ENCODE data around the gene CR2. TPM values are rescaled to one million over a fixed set of nuclear protein-coding genes. Genes with fewer than 3 reads are reported as not detected.
"Not testable (repeated sequence)": the region's sequence is repeated elsewhere in the genome, so short reads cannot be mapped to it uniquely, and the experiment has no call there.

The CR2 gene
- total RNA-seq, 1 donor from 2014 or later = not detected

DNA sequence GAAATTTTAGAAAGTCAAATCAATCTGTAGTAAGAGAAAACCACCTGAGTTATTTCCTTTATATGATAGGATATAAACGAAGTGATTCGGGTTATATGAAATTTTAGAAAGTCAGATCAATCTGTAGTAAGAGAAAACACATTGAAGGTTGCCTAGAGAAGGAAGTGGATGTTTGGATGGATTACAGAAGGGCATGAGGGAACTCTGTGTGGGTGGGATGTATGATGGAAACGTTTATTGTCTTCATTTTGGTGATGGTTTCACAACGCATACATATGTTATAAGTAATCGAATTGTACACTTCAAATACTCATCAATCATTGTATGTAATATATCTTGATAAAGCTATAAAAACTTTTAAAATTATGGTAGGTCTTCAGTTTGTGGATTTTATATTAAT lies 46.9 kb downstream of the CR2 start:
- Mint-ChIP-seq H3K27me3 (peaks cover 49% of the 10 kb centered on the region), H3K4me1 (peaks cover 7% of the 10 kb centered on the region), H3K4me3 (no peak overlapping the region), H3K36me3 (ENCODE audit: low read depth) (no peaks in the 10 kb centered on the region), H3K27ac (no peak overlapping the region), H3K9me3 (no peaks in the 10 kb centered on the region)
- DNase-seq = no peak
- intact Hi-C loops (cut with micrococcal nuclease) = loop anchor here (2.0 kb wide), 1 partner anchor 88 kb away; no protein-coding TSS in a partner anchor

GRCh38 chr1:207502726-207503125 lies 48.6 kb downstream of the CR2 start:
- Mint-ChIP-seq H3K4me1 (peaks cover 4% of the 10 kb centered on the region), H3K36me3 (ENCODE audit: low read depth) (no peaks in the 10 kb centered on the region), H3K27ac (no peak overlapping the region), H3K9me3 (no peaks in the 10 kb centered on the region), H3K27me3 (peaks cover 48% of the 10 kb centered on the region), H3K4me3 (no peak overlapping the region)
- intact Hi-C loops (cut with micrococcal nuclease) = no loop called here
- DNase-seq = no peak

DNA sequence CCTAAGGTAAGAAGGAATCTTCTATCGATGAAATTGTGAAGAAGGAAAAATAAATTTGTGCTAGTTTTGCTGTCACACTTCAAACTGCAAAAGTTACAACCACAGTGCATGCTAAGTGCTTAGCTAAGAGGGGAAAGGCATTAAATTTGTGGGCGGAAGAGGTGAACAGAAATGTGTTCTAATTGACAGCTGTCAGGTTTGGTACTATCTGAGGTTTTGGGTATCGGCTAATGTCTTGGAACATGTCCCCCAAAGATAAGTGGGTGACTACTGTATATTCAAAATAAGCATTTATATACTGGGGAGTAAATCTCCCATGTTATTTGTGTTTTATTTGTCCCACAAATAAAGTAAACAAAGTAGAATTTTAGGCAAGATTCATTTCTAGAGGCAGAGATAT lies 49.8 kb downstream of the CR2 start:
- no peaks in the 10 kb centered on the region for H3K9me3 Mint-ChIP-seq
- peaks cover 45% of the 10 kb centered on the region for H3K27me3 Mint-ChIP-seq
- H3K4me3 Mint-ChIP-seq = no peak overlapping the region
- peaks cover 4% of the 10 kb centered on the region for H3K4me1 Mint-ChIP-seq
- H3K27ac Mint-ChIP-seq = no peak overlapping the region
- intact Hi-C loops (cut with micrococcal nuclease) = no loop called here
- DNase-seq = no peak
- H3K36me3 Mint-ChIP-seq (ENCODE audit: low read depth) = no peaks in the 10 kb centered on the region

GRCh38 chr1:207504438-207504837 lies 50.3 kb downstream of the CR2 start:
- DNase-seq = no peak
- no peak overlapping the region for H3K27ac Mint-ChIP-seq
- H3K9me3 Mint-ChIP-seq = no peaks in the 10 kb centered on the region
- intact Hi-C loops (cut with micrococcal nuclease) = no loop called here
- no peak overlapping the region for H3K4me3 Mint-ChIP-seq
- peaks cover 46% of the 10 kb centered on the region for H3K27me3 Mint-ChIP-seq
- H3K36me3 Mint-ChIP-seq (ENCODE audit: low read depth) = no peaks in the 10 kb centered on the region
- peaks cover 4% of the 10 kb centered on the region for H3K4me1 Mint-ChIP-seq

DNA sequence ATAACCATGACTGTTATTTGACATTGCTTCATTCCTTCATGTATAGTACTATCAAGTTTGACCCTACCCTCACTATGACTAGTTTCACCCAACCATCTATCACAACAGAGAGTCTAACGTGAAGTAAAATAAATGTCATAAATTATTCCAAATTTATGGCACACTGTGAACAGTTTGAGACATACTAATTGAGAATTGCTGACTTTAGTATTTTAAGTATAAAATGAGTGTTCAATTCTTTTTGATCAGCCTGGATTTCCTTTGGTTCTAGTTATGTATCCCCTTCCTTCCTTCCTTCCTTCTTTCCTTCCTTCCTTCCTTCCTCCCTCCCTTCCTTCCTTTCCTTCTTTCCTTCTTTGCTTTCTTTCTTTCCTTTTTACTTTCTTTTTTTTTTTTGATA lies 56.3 kb downstream of the CR2 start:
- Mint-ChIP-seq H3K36me3 (ENCODE audit: low read depth) (no peaks in the 10 kb centered on the region), H3K27ac (no peak overlapping the region), H3K27me3 (peaks cover 39% of the 10 kb centered on the region), H3K9me3 (no peaks in the 10 kb centered on the region), H3K4me3 (no peak overlapping the region), H3K4me1 (no peaks in the 10 kb centered on the region)
- intact Hi-C loops (cut with micrococcal nuclease) = no loop called here
- DNase-seq = no peak

- Mint-ChIP-seq H3K27ac (no peak overlapping the region), H3K36me3 (ENCODE audit: low read depth) (no peaks in the 10 kb centered on the region), H3K9me3 (no peaks in the 10 kb centered on the region), H3K4me1 (no peaks in the 10 kb centered on the region), H3K4me3 (no peak overlapping the region), H3K27me3 (peaks cover 32% of the 10 kb centered on the region)
- no peak for DNase-seq
- intact Hi-C loops (cut with micrococcal nuclease) = no loop called here
Measured at GRCh38 chr1:207514890-207515289, 60.8 kb downstream of the CR2 start.

DNA sequence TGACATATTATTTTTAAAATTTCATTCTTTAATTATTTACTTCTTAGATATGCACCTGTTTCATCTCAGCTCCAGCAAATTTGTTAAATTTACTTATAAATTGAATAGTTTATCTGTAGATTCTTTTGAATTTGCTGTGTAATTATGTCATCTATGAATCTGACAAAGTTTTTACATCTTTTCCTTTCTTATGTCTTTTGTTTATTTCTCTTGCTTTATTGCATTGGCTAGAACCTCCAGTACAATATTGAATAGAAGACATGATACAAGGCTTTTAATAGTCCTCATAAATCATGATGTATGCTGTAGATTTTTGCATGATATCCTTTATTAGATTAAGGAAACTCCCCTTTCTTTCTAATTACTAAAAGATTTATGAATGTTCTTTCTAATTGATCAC lies 62.6 kb downstream of the CR2 start:
- DNase-seq = no peak
- intact Hi-C loops (cut with micrococcal nuclease) = no loop called here
- no peaks in the 10 kb centered on the region for H3K9me3 Mint-ChIP-seq
- peaks cover 28% of the 10 kb centered on the region for H3K27me3 Mint-ChIP-seq
- no peaks in the 10 kb centered on the region for H3K4me1 Mint-ChIP-seq
- H3K4me3 Mint-ChIP-seq = no peak overlapping the region
- H3K27ac Mint-ChIP-seq = no peak overlapping the region
- H3K36me3 Mint-ChIP-seq (ENCODE audit: low read depth) = no peaks in the 10 kb centered on the region

- no peaks in the 10 kb centered on the region for H3K4me1 Mint-ChIP-seq
- no peak for DNase-seq
- peaks cover 19% of the 10 kb centered on the region for H3K27me3 Mint-ChIP-seq
- H3K27ac Mint-ChIP-seq = no peak overlapping the region
- intact Hi-C loops (cut with micrococcal nuclease) = no loop called here
- H3K9me3 Mint-ChIP-seq = no peaks in the 10 kb centered on the region
- no peak overlapping the region for H3K4me3 Mint-ChIP-seq
- no peaks in the 10 kb centered on the region for H3K36me3 Mint-ChIP-seq (ENCODE audit: low read depth)
Measured at GRCh38 chr1:207518608-207519236, 64.6 kb downstream of the CR2 start.

DNA sequence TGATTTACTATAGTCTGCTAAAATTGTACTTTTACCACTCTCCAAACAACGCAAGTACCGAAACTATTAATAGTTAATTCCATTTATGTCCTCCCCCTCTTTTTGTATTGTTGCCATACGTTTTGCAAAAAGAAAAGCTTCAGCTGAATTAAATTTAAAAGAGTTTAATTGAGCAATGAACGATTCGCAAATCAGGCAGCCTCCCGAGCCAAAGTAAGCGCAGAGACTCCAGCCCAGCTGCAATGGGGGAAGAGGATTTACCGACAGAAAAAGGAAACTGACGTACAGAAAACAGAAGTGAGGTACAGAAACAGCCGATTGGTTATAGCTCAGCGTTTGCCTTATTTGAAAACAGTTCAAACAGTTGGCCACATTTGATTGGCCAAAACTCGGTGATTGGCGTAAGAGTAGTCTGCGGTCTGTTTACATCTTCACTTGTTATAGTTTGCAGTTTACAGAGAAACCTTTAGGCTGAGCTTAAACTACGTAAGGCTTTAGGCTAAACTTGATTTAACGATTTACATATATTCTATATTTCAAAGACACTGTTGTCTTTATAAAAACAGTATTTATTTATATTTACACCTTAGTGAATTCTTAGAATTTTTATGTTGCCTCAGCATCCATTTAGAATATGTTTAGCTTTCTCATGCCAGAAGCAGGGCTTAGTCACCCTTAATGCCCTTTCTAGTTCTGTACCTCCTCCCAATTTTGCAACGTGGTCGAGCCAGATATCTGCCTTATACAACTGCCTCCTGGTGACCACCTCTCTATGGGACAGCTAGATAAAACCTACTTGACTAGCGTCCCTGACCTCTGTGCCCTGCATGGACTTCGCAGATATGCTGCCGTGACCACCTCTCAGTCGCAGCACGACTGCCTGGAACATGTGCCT lies 65.6 kb downstream of the CR2 start:
- no peak overlapping the region for H3K4me3 Mint-ChIP-seq
- DNase-seq = peak; percentile 51
- intact Hi-C loops (cut with micrococcal nuclease) = no loop called here
- H3K4me1 Mint-ChIP-seq = no peaks in the 10 kb centered on the region
- no peaks in the 10 kb centered on the region for H3K9me3 Mint-ChIP-seq
- no peak overlapping the region for H3K27ac Mint-ChIP-seq
- H3K36me3 Mint-ChIP-seq (ENCODE audit: low read depth) = no peaks in the 10 kb centered on the region
- H3K27me3 Mint-ChIP-seq = peaks cover 19% of the 10 kb centered on the region

DNA sequence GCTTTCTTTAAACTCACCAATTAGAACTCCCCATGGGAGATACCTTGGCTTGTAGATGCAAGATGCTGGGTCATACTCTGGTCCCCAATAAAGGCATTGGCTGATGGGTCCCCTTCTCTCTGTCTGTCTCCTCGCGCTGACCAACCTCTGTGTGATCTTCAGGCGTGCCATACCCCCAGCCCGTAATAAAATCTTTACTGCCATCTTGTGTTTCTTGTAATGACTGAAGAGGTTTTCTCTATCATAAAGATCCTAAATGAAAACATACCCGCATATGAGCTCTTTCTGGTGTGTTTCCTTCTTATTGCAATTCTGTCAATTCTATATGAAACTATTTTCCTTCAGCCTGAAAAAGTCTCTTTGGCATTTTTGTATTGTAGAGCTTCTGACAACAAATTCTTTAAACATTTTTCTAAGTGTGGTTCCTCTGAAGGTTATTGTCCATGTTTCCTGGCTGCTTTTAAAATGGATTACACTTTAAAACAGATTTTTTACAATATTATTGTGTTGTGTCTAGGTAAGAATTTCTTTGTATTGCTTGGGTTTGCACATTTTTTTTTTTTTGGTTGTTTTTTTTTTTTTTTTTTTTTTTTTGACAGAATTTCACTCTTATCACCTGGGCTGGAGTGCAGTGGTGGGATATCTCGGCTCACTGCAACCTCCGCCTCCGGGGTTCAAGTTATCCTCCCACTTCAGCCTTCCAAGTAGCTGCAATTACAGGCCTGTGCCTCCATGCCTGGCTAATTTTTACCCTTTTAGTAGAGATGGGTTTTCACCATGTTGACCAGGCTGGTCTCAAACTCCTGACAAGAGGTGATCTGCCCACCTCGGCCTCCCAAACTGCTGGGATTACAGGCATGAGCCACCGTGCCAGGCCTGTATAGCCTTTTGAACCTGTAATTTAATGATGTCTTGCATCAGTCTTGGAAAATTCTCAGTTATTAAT lies 66.5 kb downstream of the CR2 start:
- H3K27ac Mint-ChIP-seq; H3K4me1 Mint-ChIP-seq; DNase-seq; H3K4me3 Mint-ChIP-seq; H3K9me3 Mint-ChIP-seq; H3K36me3 Mint-ChIP-seq (ENCODE audit: low read depth); intact Hi-C loops (cut with micrococcal nuclease): not testable (repeated sequence)
- peaks cover 23% of the 10 kb centered on the region for H3K27me3 Mint-ChIP-seq

- intact Hi-C loops (cut with micrococcal nuclease); H3K9me3 Mint-ChIP-seq; H3K4me3 Mint-ChIP-seq; H3K36me3 Mint-ChIP-seq (ENCODE audit: low read depth); H3K4me1 Mint-ChIP-seq; H3K27ac Mint-ChIP-seq: not testable (repeated sequence)
- peaks cover 11% of the 10 kb centered on the region for H3K27me3 Mint-ChIP-seq
- DNase-seq = peak; percentile 20
Measured at GRCh38 chr1:207525239-207525638, 71.1 kb downstream of the CR2 start.

DNA sequence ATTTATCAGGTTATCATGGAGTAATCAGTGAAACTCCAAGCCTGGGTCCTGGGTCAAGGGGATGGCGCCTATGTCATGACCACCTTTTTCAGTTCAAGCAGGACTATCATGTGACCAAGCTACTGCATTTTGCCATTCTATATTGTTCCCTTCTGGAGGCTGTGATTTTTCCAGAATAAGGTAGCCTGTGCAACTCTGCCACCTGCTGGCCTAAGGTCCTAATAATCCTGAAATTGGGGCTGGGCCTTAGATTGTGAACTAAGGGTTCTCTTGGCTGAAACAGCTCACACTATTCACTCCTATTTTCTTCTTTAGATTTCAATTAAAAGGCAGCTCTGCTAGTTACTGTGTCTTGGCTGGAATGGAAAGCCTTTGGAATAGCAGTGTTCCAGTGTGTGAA lies 74.3 kb downstream of the CR2 start:
- H3K9me3 Mint-ChIP-seq; H3K4me1 Mint-ChIP-seq; intact Hi-C loops (cut with micrococcal nuclease); H3K27me3 Mint-ChIP-seq; H3K36me3 Mint-ChIP-seq (ENCODE audit: low read depth); H3K4me3 Mint-ChIP-seq; DNase-seq; H3K27ac Mint-ChIP-seq: not testable (repeated sequence)

- H3K4me1 Mint-ChIP-seq; intact Hi-C loops (cut with micrococcal nuclease); H3K9me3 Mint-ChIP-seq; H3K4me3 Mint-ChIP-seq; DNase-seq; H3K27me3 Mint-ChIP-seq; H3K27ac Mint-ChIP-seq; H3K36me3 Mint-ChIP-seq (ENCODE audit: low read depth): not testable (repeated sequence)
Measured at GRCh38 chr1:207536263-207536662, 82.1 kb downstream of the CR2 start.

Data from activated CD4-positive, alpha-beta T cell treated with anti-CD3 and anti-CD28 coated beads, Interleukin-2, amount 10 ng/mL, durations not matched to agents 24 days and 14 days (primary cell).